K562 (cell line): ENCODE results near the gene ZNF410. TPM values are rescaled to one million over a fixed set of nuclear protein-coding genes. Genes with fewer than 3 reads are reported as not detected.

Experiments
- E2F4 ChIP-seq: sonication (generic); formaldehyde crosslinking; IDR thresholded peaks from 2 replicates; pipeline ENCODE4 v1.8.0; 2022; ENCODE audit warnings: mild to moderate bottlenecking, low read depth, missing genetic modification reagents
- E2F6 ChIP-seq, 2 experiments: IDR thresholded peaks; 2 replicates each; pipeline ENCODE4 v1.6.1; 2011; ENCODE audit warnings: borderline replicate concordance in 1 of 2, control low read depth in 1 of 2, low read depth in 1 of 2, low read length in 1 of 2, mild to moderate bottlenecking in 1 of 2, mixed read lengths in 1 of 2, moderate library complexity in 1 of 2; ENCODE audit not compliant: insufficient read depth in 1 of 2, insufficient read length in 1 of 2, poor library complexity in 1 of 2, severe bottlenecking in 1 of 2; ENCODE audit errors: extremely low read depth in 1 of 2
- ESRRB ChIP-seq: fragments of 250-450 bp; sonication (Bioruptor Pico); IDR thresholded peaks from 2 replicates; pipeline ENCODE4 v1.5.0; 2020; ENCODE audit warnings: mild to moderate bottlenecking, moderate library complexity, borderline replicate concordance
- FIP1L1 ChIP-seq: fragments of 200-400 bp; formaldehyde crosslinking; IDR thresholded peaks from 2 replicates; pipeline ENCODE4 v1.6.1; 2018; ENCODE audit warnings: mild to moderate bottlenecking, low read depth, low read length; ENCODE audit not compliant: poor library complexity, severe bottlenecking
- JUN ChIP-seq, 2 experiments: sonication (generic) in 1 of 2; formaldehyde crosslinking in 1 of 2; IDR thresholded peaks; 2 replicates each; pipeline versions ENCODE4 v1.6.1 to v1.8.0; 2012 to 2022; ENCODE audit warnings: borderline replicate concordance in 2 of 2, mild to moderate bottlenecking in 2 of 2, improper control_type of control experiment in 1 of 2, low read depth in 1 of 2, low read length in 1 of 2, missing genetic modification reagents in 1 of 2
- MAFG ChIP-seq: fragments of 450-650 bp; conservative IDR thresholded peaks from 2 replicates; pipeline ENCODE4 v1.6.1; 2016; ENCODE audit warnings: missing genetic modification characterization, missing compliant biosample characterization
- NR2C1 ChIP-seq, 2 experiments: fragments of 450-650 bp; IDR thresholded peaks; 2 replicates each; pipeline ENCODE4 v1.6.1; 2017; ENCODE audit warnings: mild to moderate bottlenecking in 2 of 2, antibody characterized with exemption in 1 of 2, inconsistent platforms in 1 of 2, missing compliant biosample characterization in 1 of 2, missing genetic modification characterization in 1 of 2
- RBM22 ChIP-seq: fragments of 200-400 bp; formaldehyde crosslinking; IDR thresholded peaks from 2 replicates; pipeline ENCODE4 v1.6.1; 2018; ENCODE audit warnings: low read length, low read depth; ENCODE audit not compliant: poor library complexity, severe bottlenecking
- SIN3B ChIP-seq: fragments of 450-650 bp; IDR thresholded peaks from 2 replicates; pipeline ENCODE4 v1.6.1; 2017; ENCODE audit warnings: low read depth, mild to moderate bottlenecking, moderate library complexity
- TCF7L2 ChIP-seq: fragments of 150-350 bp; IDR thresholded peaks from 2 replicates; pipeline ENCODE4 v1.6.1; 2016; ENCODE audit warnings: low read depth, mild to moderate bottlenecking, low read length, moderate library complexity
- YY1 ChIP-seq, 3 experiments: IDR thresholded peaks; 2 replicates each; pipeline ENCODE4 v1.6.1; 2011; ENCODE audit warnings: low read length in 2 of 3, mild to moderate bottlenecking in 2 of 3, moderate library complexity in 2 of 3, borderline replicate concordance in 1 of 3, control low read depth in 1 of 3, low read depth in 1 of 3; ENCODE audit not compliant: insufficient read depth in 3 of 3, insufficient replicate concordance in 2 of 3, control insufficient read depth in 1 of 3, insufficient read length in 1 of 3; ENCODE audit errors: extremely low read depth in 1 of 3
- ZEB2 ChIP-seq: fragments of 450-650 bp; IDR thresholded peaks from 2 replicates; pipeline ENCODE4 v1.6.1; 2016
- polyA plus RNA-seq, 8 experiments: library from polyadenylated mRNA; depleted of rRNA in 4 of 8; stranded (reverse) in 5 of 8; unstranded in 3 of 8; fragments of >200 nt; fragmentation: Nextera tagmentation in 2 of 8; fragmentation: Illumina TruSeq in 1 of 8; extraction: Ambion mirVana in 2 of 8; extraction: Trizol in 1 of 8; gene quantifications; 2 replicates each; pipeline versions ENCODE4 v1.2.1 to v1.2.3, GENCODE V29; 2011 to 2014; ENCODE audit warnings: inconsistent platforms in 1 of 8, missing spikeins in 1 of 8
- total RNA-seq, 7 experiments: library from RNA; depleted of rRNA in 6 of 7; stranded (reverse); fragments of >200 nt in 6 of 7; fragmentation: Illumina TruSeq in 2 of 7; extraction: Trizol in 2 of 7; gene quantifications; 2 replicates each; pipeline versions ENCODE4 v1.2.1 to v1.2.3, GENCODE V29; 2011 to 2021; ENCODE audit warnings: low replicate concordance in 1 of 7
- TF ChIP-seq, protein P1 (sequence below), 2 experiments: fragments of 200-800 bp in 1 of 2; sonication (Bioruptor generic) in 1 of 2; sonication (generic) in 1 of 2; formaldehyde crosslinking in 1 of 2; IDR thresholded peaks in 1 of 2; conservative IDR thresholded peaks in 1 of 2; 2 replicates each; pipeline versions ENCODE4 v1.5.0 to v1.6.1; 2016 to 2020; ENCODE audit warnings: missing compliant biosample characterization in 1 of 2, missing genetic modification characterization in 1 of 2, missing genetic modification reagents in 1 of 2
- TF ChIP-seq, protein P2 (sequence below): fragments of 450-650 bp; IDR thresholded peaks from 2 replicates; pipeline ENCODE4 v1.6.1; 2018; ENCODE audit not compliant: partially characterized antibody

The ZNF410 gene
- total and polyA plus RNA-seq, 9 of the 15 experiments (the other 6 are each of a cell fraction or from before 2014, with no cell fraction given) = 20.5 to 64.8 (median 38.7) TPM

- no peak for TF ChIP-seq E2F4 (CRISPR knock-in tag)
- peak; percentile 58; the same call in 1 of the 2 replicates for TF ChIP-seq TCF7L2
- TF ChIP-seq E2F6 (IDR thresholded peaks at IDR 0.05; ENCODE audit: borderline replicate concordance in 1 of 2, extremely low read depth in 1 of 2, insufficient read depth in 1 of 2, insufficient read length in 1 of 2, low read depth in 1 of 2, low read length in 1 of 2, poor library complexity in 1 of 2, severe bottlenecking in 1 of 2) = peak; percentile 54 to 69
- TF ChIP-seq RBM22 = peak; percentile 68
- no peak for TF ChIP-seq NR2C1 (IDR thresholded peaks at IDR 0.05)
- 0 out of 2 replicates have a peak, but pooled peaks have one; percentile 23 for TF ChIP-seq NR2C1 (tag; IDR thresholded peaks at IDR 0.05)
- TF ChIP-seq ESRRB (CRISPR knock-in tag) = no peak
- TF ChIP-seq, protein P1, sequence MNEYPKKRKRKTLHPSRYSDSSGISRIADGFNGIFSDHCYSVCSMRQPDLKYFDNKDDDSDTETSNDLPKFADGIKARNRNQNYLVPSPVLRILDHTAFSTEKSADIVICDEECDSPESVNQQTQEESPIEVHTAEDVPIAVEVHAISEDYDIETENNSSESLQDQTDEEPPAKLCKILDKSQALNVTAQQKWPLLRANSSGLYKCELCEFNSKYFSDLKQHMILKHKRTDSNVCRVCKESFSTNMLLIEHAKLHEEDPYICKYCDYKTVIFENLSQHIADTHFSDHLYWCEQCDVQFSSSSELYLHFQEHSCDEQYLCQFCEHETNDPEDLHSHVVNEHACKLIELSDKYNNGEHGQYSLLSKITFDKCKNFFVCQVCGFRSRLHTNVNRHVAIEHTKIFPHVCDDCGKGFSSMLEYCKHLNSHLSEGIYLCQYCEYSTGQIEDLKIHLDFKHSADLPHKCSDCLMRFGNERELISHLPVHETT (CRISPR knock-in tag; conservative IDR thresholded peaks at IDR 0.05 in 1 of 2, IDR thresholded peaks at IDR 0.05 in 1 of 2) = 0 out of 4 replicates have a peak, but pooled peaks of 1 of the 2 experiments have one; percentile 51
- TF ChIP-seq ZEB2 = peak; percentile 65
- TF ChIP-seq FIP1L1 = peak; percentile 66
- TF ChIP-seq YY1 (IDR thresholded peaks at IDR 0.05; ENCODE audit: borderline replicate concordance in 1 of 3, control insufficient read depth in 1 of 3, extremely low read depth in 1 of 3, insufficient read depth in 3 of 3, insufficient read length in 1 of 3, insufficient replicate concordance in 2 of 3, low read depth in 1 of 3, low read length in 2 of 3) = peak in 2 of 3 experiments; percentile 50 to 64
- TF ChIP-seq, protein P2, sequence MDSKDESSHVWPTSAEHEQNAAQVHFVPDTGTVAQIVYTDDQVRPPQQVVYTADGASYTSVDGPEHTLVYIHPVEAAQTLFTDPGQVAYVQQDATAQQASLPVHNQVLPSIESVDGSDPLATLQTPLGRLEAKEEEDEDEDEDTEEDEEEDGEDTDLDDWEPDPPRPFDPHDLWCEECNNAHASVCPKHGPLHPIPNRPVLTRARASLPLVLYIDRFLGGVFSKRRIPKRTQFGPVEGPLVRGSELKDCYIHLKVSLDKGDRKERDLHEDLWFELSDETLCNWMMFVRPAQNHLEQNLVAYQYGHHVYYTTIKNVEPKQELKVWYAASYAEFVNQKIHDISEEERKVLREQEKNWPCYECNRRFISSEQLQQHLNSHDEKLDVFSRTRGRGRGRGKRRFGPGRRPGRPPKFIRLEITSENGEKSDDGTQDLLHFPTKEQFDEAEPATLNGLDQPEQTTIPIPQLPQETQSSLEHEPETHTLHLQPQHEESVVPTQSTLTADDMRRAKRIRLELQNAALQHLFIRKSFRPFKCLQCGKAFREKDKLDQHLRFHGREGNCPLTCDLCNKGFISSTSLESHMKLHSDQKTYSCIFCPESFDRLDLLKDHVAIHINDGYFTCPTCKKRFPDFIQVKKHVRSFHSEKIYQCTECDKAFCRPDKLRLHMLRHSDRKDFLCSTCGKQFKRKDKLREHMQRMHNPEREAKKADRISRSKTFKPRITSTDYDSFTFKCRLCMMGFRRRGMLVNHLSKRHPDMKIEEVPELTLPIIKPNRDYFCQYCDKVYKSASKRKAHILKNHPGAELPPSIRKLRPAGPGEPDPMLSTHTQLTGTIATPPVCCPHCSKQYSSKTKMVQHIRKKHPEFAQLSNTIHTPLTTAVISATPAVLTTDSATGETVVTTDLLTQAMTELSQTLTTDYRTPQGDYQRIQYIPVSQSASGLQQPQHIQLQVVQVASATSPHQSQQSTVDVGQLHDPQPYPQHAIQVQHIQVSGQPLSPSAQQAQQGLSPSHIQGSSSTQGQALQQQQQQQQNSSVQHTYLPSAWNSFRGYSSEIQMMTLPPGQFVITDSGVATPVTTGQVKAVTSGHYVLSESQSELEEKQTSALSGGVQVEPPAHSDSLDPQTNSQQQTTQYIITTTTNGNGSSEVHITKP = peak; percentile 97
- peak; percentile 55 for TF ChIP-seq JUN (IDR thresholded peaks at IDR 0.05; ENCODE audit: borderline replicate concordance, low read depth, low read length)
- TF ChIP-seq JUN (CRISPR knock-in tag; IDR thresholded peaks at IDR 0.05; ENCODE audit: borderline replicate concordance) = no peak
- TF ChIP-seq SIN3B = peak; percentile 76
- TF ChIP-seq MAFG (tag) = peak; percentile 38
Measured at GRCh38 chr14:73886449-73887317, at the start of gene ZNF410 (continued).
